WI38 (cell line): ENCODE results near the gene STING1.
"Not testable (repeated sequence)": the region's sequence is repeated elsewhere in the genome, so short reads cannot be mapped to it uniquely, and the experiment has no call there.

Experiments used
- H3K4me3 ChIP-seq: 2 replicates; pipeline ENCODE4 v1.5.1; 2011; ENCODE audit warnings: low read depth, mild to moderate bottlenecking, control low read depth, low read length
- TF ChIP-seq, protein P1 (sequence below): IDR thresholded peaks from 2 replicates; pipeline ENCODE4 v1.5.1; 2012; ENCODE audit warnings: low read depth, mild to moderate bottlenecking, control low read depth, low read length

The STING1 gene

DNA sequence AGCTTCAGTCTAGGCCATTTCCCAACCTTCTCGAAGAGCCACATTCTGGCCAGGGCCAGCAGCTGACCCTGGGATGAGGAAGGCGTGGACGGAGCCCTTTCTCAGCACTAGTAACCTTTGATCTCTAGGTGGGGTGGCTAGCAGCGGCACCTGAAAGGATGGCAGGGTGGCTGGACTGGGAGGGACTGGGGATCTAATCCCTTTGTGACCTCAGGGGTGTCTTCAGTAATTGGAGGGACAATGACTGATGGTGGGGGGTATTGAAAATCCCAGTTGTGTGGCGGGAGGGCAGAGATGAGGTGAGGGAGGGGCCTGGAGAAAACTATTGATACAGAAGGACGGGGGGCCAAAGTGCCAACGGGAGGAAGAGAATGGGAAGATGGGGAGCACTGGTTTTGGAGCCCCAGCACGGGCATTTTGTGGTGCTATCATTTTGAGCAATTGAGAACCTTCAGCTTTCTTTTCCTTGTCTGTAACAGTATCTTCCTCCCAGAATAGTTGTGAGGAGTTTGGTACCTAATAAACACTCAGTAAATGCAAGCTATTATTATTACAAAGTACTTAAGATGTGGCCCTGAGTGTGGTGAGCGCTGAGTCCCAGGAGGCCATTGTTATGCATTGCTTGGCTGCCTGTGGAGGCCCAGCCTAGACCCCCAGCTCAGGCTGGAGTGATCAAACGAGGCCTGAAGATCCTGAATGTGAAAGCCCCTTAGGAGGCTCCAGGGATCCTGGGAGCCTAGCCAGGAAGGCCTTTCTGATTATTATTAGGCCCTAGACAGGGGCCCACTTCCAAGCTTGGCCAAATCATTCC is 41.3 kb upstream of the STING1 start:
- TF ChIP-seq, protein P1, sequence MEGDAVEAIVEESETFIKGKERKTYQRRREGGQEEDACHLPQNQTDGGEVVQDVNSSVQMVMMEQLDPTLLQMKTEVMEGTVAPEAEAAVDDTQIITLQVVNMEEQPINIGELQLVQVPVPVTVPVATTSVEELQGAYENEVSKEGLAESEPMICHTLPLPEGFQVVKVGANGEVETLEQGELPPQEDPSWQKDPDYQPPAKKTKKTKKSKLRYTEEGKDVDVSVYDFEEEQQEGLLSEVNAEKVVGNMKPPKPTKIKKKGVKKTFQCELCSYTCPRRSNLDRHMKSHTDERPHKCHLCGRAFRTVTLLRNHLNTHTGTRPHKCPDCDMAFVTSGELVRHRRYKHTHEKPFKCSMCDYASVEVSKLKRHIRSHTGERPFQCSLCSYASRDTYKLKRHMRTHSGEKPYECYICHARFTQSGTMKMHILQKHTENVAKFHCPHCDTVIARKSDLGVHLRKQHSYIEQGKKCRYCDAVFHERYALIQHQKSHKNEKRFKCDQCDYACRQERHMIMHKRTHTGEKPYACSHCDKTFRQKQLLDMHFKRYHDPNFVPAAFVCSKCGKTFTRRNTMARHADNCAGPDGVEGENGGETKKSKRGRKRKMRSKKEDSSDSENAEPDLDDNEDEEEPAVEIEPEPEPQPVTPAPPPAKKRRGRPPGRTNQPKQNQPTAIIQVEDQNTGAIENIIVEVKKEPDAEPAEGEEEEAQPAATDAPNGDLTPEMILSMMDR = no peak
- no peak overlapping the region for H3K4me3 ChIP-seq

DNA sequence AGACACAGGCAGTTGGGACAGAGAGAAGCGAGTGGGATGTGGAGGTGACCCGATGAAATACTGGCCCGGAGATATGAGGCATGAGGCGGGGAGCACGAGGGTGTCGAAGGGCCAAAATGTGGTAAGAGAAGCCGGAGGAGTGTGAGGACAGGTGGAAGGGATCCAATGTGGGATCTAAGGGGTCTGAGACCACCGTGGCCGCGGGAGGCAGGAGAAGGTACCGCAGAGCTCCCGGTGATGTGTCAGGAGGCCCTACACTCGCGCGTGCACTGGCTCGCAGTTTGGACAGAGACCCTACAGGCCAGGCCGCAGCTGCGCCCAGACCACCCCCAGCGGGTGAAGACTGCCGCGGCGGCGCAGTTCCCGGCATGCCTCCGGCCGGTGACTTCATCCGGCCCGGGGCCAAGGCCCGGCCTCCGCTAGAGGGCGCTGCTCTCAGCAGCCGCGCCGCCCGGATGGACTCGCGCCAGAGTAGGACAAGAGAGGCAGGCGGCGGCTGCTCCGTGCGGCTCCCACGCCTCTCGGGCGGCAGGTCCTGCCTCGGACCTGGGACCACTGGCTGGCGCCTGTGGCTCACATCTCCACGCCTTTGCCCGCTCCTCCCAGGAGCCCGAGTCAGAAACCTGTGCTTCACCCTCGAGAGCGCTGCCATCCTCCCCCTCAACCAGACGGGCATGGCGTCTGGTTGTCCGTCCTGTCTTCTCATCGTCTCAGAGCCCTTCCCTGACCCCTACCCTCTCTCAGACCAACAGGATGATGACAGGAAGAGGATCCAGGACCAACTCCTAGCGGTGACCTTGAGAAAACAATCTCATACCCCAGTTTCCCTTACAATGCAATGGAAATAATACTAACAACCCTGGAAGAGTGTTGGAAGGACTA is 35.4 kb upstream of the STING1 start:
- H3K4me3 ChIP-seq = peak overlapping the region; percentile 53
- TF ChIP-seq, protein P1 = peak; percentile 83

DNA sequence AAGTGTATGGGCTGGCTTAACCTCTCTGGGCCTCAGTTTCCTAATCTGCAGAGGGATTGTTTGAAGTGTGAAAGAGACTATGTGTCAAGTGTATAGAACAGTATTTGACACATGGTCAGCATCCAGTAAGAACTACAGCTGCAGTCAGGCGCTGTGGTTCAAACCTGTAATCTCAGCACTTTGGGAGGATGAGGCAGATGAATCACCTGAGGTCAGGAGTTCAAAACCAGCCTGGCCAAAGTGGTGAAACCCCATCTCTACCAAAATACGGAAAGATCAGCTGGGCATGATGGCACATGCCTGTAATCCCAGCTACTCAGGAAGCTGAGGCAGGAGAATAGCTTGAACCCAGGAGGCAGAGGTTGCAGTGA is 31.9 kb upstream of the STING1 start:
- TF ChIP-seq, protein P1 = no peak
- no peak overlapping the region for H3K4me3 ChIP-seq

DNA sequence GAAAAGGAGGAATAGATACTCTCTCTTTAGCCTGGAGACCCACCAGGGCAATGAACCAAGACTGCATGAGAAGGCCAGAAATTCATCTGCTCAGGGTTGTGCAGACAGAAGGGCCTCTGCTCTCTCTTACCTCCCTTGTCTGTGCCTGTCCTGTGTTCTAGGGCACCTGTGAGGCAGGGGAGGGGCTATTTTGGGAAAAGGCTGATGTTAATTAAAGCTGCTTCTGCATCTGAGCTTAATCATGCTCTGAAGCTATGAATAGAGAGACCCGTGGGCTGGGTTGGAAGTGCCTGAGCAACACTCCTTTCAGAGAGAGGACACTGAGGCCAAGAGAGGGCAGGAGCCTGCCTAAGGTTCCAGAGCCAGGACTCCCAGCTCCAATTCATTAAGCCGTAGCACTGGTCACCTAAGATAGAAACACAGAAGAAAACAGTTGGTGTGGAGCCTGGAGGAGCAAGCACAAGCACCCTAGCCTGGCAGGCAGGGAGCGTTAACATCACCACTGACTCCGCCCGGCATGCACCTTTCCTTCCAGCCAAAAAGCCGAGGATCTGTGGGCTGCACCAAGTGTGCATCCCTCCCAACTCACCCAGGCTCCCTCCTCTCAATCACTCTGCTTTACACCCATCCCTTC is 31.4 kb upstream of the STING1 start:
- TF ChIP-seq, protein P1 = no peak
- no peak overlapping the region for H3K4me3 ChIP-seq

DNA sequence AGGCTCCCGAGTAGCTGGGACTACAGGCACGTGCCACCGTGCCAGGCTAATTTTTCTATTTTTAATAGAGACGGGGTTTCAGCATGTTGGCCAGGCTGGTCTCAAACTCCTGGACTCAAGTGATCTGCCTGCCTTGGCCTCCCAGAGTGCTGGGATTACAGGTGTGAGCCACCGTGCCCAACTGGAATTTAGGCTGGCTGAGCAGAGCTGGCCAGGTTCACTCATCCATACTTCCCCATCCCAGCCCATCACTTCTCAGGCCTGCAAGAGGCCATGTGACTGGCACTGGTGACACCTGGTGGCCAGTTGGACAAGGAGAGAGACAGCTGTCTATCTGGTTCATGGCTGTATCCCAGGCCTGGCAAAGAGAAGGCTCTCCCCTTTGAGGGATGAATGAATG is 30.9 kb upstream of the STING1 start:
- TF ChIP-seq, protein P1 = peak; percentile 57
- H3K4me3 ChIP-seq = not testable (repeated sequence)

DNA sequence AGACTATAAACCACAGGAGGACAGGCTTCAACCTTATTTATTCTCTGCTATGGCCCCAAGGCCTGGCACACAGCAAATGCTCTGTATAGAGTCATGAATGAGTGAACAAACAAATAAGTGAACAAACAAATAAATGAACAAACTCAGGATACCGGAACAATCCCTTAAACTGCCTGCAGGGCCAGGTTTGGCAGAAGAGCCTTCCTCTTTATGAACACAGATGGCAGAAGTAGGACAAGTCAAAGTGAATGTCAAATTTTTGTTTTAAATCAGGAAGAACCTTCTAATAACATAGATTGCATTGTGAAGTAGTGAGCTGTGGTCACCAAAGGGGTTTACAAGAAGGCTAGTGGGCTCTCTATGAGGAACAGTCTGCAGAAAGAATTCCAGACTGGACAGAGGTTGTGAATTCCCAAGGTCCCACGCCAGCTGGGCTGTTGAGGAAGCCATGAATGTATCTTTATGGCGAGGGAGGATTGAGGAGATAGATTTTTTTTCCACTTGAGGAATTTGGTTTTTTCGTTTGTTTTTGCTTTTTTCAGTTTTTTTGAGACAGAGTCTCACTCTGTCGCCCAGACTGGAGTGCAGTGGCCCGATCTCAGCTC is 30.3 kb upstream of the STING1 start:
- no peak overlapping the region for H3K4me3 ChIP-seq
- TF ChIP-seq, protein P1 = no peak

DNA sequence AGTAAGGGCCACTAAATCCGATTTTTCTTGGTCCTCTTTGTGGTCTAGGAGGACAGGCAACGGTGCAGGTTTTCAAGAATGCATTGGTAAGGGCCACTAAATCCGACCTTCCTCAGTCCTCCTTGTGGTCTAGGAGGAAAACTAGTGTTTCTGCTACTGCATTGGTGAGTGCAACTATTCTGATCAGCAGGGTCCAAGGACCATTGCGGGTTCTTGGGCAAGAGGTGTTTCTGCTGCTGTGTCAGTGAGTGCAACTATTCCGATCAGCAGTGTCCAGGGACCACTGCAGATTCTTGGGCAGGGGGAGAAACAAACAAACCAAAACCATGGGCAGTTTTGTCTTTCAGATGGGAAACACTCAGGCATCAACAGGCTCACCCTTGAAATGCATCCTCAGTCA is 22.2 kb upstream of the STING1 start:
- H3K4me3 ChIP-seq = not testable (repeated sequence)

DNA sequence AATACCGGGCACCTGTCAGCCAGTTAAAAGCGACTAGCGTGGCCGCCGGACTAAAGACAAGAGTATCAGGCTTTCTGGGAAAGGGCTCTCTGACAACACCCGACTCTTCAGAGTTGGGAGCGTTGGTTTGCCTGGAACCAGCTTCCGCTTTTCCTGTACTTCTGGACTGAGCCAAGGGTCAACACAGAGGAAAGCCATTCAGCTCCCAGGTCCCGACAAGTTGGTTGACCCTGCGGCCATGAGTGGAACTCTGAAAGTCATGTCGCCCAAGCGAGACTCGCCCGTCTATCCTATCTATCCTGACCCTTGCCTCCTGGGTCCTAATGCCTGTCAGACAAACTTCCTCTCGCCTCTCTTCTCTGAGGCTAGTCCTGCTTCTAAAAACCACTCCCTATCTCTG is 21.3 kb upstream of the STING1 start:
- H3K4me3 ChIP-seq = not testable (repeated sequence)

DNA sequence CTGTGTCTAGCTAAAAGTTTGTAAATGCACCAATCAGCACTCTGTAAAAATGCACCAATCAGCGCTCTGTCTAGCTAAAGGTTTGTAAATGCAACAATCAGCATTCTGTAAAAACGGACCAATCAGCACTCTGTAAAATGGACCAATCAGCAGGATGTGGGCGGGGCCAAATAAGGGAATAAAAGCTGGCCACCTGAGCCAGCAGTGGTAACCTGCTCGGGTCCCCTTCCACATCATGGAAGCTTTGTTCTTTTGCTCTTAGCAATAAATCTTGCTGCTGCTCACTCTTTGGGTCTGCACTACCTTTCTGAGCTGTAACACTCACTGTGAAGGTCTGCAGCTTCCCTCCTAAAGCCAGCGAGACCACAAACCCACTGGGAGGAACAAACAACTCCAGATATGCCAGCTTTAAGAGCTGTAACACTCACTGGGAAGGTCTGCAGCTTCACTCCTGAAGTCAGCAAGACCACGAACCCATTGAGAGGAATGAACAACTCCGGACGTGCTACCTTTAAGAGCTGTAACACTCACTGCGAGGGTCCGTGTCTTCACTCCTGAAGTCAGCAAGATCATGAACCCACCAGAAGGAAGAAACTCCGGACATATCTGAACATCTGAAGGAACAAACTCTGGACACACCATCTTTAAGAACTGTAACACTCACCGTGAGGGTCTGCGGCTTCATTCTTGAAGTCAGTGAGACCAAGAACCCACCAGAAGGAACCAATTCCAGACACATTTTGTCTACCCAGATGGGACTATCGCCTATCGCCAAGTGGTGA is 20.7 kb upstream of the STING1 start:
- not testable (repeated sequence) for H3K4me3 ChIP-seq
